GM18505 (cell line): Measurements from ENCODE around the gene UBTF.
"Not testable (repeated sequence)": the region's sequence is repeated elsewhere in the genome, so short reads cannot be mapped to it uniquely, and the experiment has no call there.

Experiments
- ATAC-seq: cut with Tn5 transposase; IDR thresholded peaks from one replicate; pipeline ENCODE4 v1.9.1; 2021; ENCODE audit not compliant: unreplicated experiment
- POLR2A ChIP-seq: IDR thresholded peaks from 4 replicates; pipeline ENCODE4 v1.6.1; 2011; ENCODE audit warnings: borderline replicate concordance; ENCODE audit not compliant: insufficient read depth, insufficient read length; ENCODE audit errors: extremely low read depth

UBTF gene

GRCh38 chr17:44256671-44257070, 37.2 kb upstream of the UBTF start:
- no peak for TF ChIP-seq POLR2A
- no peak for ATAC-seq

- no peak for TF ChIP-seq POLR2A
- ATAC-seq: no peak
Observed at GRCh38 chr17:44255915-44256314, 36.4 kb upstream of the UBTF start.

GRCh38 chr17:44254361-44255095, 35.1 kb upstream of the UBTF start:
- no peak for TF ChIP-seq POLR2A
- ATAC-seq: no peak

- no peak for TF ChIP-seq POLR2A
- no peak for ATAC-seq
Observed at GRCh38 chr17:44253006-44253405, 33.5 kb upstream of the UBTF start.

GRCh38 chr17:44251062-44251461, 31.6 kb upstream of the UBTF start:
- TF ChIP-seq POLR2A: no peak
- ATAC-seq: no peak

- ATAC-seq: no peak
- no peak for TF ChIP-seq POLR2A
Observed at GRCh38 chr17:44249501-44250246, 30.2 kb upstream of the UBTF start.

GRCh38 chr17:44247876-44248736, 28.6 kb upstream of the UBTF start:
- TF ChIP-seq POLR2A: no peak
- ATAC-seq: no peak

- TF ChIP-seq POLR2A: no peak
- ATAC-seq: no peak
Observed at GRCh38 chr17:44247440-44247841, 28.0 kb upstream of the UBTF start.

GRCh38 chr17:44241106-44241624, 21.7 kb upstream of the UBTF start:
- no peak for TF ChIP-seq POLR2A
- ATAC-seq: no peak

- ATAC-seq: not testable (repeated sequence)
Observed at GRCh38 chr17:44237886-44238285, 18.4 kb upstream of the UBTF start.

GRCh38 chr17:44236444-44236991, 17.0 kb upstream of the UBTF start:
- ATAC-seq: no peak
- no peak for TF ChIP-seq POLR2A

- ATAC-seq: no peak
- no peak for TF ChIP-seq POLR2A
Observed at GRCh38 chr17:44235583-44235936, 16.1 kb upstream of the UBTF start.

- no peak for TF ChIP-seq POLR2A
- ATAC-seq: no peak
Observed at GRCh38 chr17:44233582-44233981, 14.1 kb upstream of the UBTF start.
